Psoas muscle (tissue), 8 donors: Measurements from ENCODE around the gene NRM. TPM values are rescaled to one million over a fixed set of nuclear protein-coding genes. Genes with fewer than 3 reads are reported as not detected.

Experiments used
- ATAC-seq, 4 donors: fragments of 200-7000 bp; cut with Tn5 transposase; one replicate each; pipeline ENCODE4 v1.9.1; 2020; ENCODE audit warnings: moderate library complexity in 3 of 4, mild to moderate bottlenecking in 2 of 4
- DNase-seq, 2 donors: peaks; one replicate each; pipeline ENCODE4 v3.0.0-alpha.2; 2020
- H3K27ac ChIP-seq: fragments of 200-600 bp; one replicate; pipeline ENCODE4 v1.8.0; 2022
- H3K27me3 ChIP-seq, 3 donors: fragments of 200-600 bp in 1 of 3; one replicate each; pipeline versions ENCODE4 v1.6.1 to v1.8.0; 2013 to 2022; ENCODE audit warnings: low read length in 2 of 3, mild to moderate bottlenecking in 2 of 3, moderate library complexity in 1 of 3; ENCODE audit not compliant: insufficient read depth in 3 of 3
- H3K36me3 ChIP-seq, 2 donors: fragments of 200-600 bp in 1 of 2; one replicate each; pipeline versions ENCODE4 v1.6.1 to v1.8.0; 2013 to 2022; ENCODE audit warnings: low read depth in 1 of 2, mild to moderate bottlenecking in 1 of 2, moderate library complexity in 1 of 2; ENCODE audit not compliant: insufficient read depth in 1 of 2
- H3K4me1 ChIP-seq: fragments of 200-600 bp; one replicate; pipeline ENCODE4 v1.8.0; 2022
- H3K4me3 ChIP-seq: fragments of 200-600 bp; one replicate; pipeline ENCODE4 v1.8.0; 2022; ENCODE audit warnings: mild to moderate bottlenecking
- H3K9me3 ChIP-seq: fragments of 200-600 bp; one replicate; pipeline ENCODE4 v1.8.0; 2022
- WGBS, 3 donors: extraction: QIAGEN DNeasy Blood & Tissue Kit; methylation state at CpG; one replicate each; pipeline versions ENCODE4 v1.1.6 to v1.1.7; 2013; 5-methylcytosine and 5-hydroxymethylcytosine counted together
- intact Hi-C, 2 donors: fragments of 100-400 bp; cut with DNase I; formaldehyde crosslinking; loops; one replicate each; pipeline versions ENCODE4 v1.11.0 to v1.14.2; 2022
- polyA plus RNA-seq, 3 donors: library from polyadenylated mRNA; stranded (reverse); fragments of 200-250 nt; gene quantifications; one replicate each; pipeline ENCODE4 v1.2.3, GENCODE V29; 2013
- total RNA-seq, 4 donors: library from RNA; stranded (reverse); fragmentation: NEBNext Ultra II Directional in 2 of 4; extraction: Animal tissue kit (Norgen Biotek cat#: 25700) in 2 of 4; gene quantifications; one replicate each; pipeline versions ENCODE4 v1.2.1 to v1.2.4, GENCODE V29; 2021 to 2023
- TF ChIP-seq, protein P1 (sequence below): fragments of 200-600 bp; IDR thresholded peaks from one replicate; pipeline ENCODE4 v1.8.0; 2022; ENCODE audit warnings: antibody characterized with exemption
- donor health status: healthy with polysubstance abuse.
- donor health status: DM: no; HTN: no; CAD: no; lungs with moderate emphysema.
- donor health status: Bipolar disorder and iron deficiency.
- donor health status: healthy.
- donor health status: DM: yes; HTN: yes; CAD: no.
- donor health status: DM: no; HTN: no; CAD: no.
- donor health status: DM: no; HTN: no; CAD: no.
- donor health status: DM: yes; HTN: yes; CAD: no.

Gene NRM
- total and polyA plus RNA-seq, 7 donors: 1.8 to 4.1 (median 2.4) TPM

DNA sequence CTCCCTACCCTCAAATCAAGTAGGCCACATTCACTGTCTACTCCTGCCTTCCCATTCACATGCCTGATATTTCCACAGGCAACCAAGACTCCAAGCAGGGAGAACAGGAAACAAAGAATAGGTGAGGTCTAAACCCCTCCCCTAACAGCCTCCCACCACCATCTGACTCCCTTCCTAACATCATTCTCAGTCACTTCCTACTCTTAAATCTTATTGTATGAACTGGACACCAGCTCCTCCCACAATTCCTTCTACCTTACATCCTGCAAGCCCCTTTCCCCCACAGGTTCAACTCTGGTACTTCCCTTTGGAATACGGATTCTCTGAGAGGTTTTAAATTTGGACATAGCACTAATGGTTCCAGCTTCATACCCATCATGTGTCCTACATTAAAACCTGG lies 44.8 kb downstream of the NRM start:
- TF ChIP-seq, protein P1, sequence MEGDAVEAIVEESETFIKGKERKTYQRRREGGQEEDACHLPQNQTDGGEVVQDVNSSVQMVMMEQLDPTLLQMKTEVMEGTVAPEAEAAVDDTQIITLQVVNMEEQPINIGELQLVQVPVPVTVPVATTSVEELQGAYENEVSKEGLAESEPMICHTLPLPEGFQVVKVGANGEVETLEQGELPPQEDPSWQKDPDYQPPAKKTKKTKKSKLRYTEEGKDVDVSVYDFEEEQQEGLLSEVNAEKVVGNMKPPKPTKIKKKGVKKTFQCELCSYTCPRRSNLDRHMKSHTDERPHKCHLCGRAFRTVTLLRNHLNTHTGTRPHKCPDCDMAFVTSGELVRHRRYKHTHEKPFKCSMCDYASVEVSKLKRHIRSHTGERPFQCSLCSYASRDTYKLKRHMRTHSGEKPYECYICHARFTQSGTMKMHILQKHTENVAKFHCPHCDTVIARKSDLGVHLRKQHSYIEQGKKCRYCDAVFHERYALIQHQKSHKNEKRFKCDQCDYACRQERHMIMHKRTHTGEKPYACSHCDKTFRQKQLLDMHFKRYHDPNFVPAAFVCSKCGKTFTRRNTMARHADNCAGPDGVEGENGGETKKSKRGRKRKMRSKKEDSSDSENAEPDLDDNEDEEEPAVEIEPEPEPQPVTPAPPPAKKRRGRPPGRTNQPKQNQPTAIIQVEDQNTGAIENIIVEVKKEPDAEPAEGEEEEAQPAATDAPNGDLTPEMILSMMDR: no peak
- no peak for DNase-seq
- peaks cover 13% of the 10 kb centered on the region for H3K4me1 ChIP-seq
- H3K27ac ChIP-seq: no peak overlapping the region
- no peak for ATAC-seq
- H3K4me3 ChIP-seq: no peak overlapping the region
- peaks cover 4 to 59% of the 10 kb centered on the region in 2 donors for H3K36me3 ChIP-seq
- H3K9me3 ChIP-seq: no peaks in the 10 kb centered on the region
- WGBS, 3 donors: 68 to 74% (median 72%) methylated on average over 1 of the region's 1 CpG
- H3K27me3 ChIP-seq: no peaks in the 10 kb centered on the region
- intact Hi-C loops: no loop called here

DNA sequence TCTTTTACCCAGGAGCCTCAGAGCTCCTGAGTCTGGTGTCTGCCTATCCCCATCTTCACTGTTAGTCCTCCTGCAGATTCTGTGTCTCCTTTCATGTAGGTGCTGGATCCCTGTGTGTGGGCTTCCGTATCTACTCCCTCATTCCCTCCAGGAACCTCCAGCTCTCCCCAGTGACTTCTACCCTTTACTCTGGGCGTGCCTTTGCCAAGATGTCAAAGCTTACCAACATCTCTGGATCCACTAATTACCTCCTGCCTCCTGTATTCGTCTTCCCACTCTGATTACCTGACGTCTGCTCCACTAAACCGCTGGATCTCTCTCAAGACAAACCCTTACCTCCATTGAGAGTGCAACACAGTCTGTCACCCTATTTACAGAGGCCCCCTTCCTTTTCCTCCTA lies 46.0 kb downstream of the NRM start:
- Histone ChIP-seq H3K9me3 (no peaks in the 10 kb centered on the region), H3K36me3 (peaks cover 1 to 59% of the 10 kb centered on the region in 2 donors), H3K27ac (no peak overlapping the region), H3K27me3 (no peaks in the 10 kb centered on the region), H3K4me1 (peaks cover 13% of the 10 kb centered on the region), H3K4me3 (no peak overlapping the region)
- DNase-seq (no peak), ATAC-seq (no peak)
- TF ChIP-seq, protein P1: no peak
- intact Hi-C loops: no loop called here
- WGBS, 3 donors: 79 to 88% (median 80%) methylated on average over 5 of the region's 5 CpGs

DNA sequence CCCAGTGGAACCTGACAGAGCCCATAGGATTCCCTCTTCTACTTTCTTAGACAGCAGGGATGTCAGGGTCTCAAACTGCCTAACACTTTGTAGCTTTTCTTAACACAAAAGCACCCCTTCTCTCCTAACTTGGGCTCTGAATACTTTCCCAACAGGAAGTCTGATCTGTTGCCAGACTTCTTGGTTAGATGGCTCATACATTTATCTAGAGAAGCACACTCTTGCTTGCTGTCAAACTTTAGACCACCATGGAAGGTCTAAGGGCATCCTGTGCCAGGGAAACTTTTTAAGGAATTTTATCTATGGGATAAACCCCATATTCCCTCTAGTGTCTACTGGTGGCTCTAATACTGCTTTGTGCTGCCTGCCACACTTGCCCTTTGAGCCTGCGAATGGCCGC lies 47.1 kb downstream of the NRM start:
- Histone ChIP-seq H3K27ac (no peak overlapping the region), H3K36me3 (peaks cover 0 to 51% of the 10 kb centered on the region in 2 donors), H3K27me3 (no peaks in the 10 kb centered on the region), H3K9me3 (no peaks in the 10 kb centered on the region), H3K4me1 (peaks cover 13% of the 10 kb centered on the region), H3K4me3 (no peak overlapping the region)
- intact Hi-C loops: no loop called here
- ATAC-seq: no peak
- no peak for DNase-seq
- TF ChIP-seq, protein P1: no peak
- WGBS, 3 donors: 94 to 100% (median 96%) methylated on average over 2 of the region's 2 CpGs

DNA sequence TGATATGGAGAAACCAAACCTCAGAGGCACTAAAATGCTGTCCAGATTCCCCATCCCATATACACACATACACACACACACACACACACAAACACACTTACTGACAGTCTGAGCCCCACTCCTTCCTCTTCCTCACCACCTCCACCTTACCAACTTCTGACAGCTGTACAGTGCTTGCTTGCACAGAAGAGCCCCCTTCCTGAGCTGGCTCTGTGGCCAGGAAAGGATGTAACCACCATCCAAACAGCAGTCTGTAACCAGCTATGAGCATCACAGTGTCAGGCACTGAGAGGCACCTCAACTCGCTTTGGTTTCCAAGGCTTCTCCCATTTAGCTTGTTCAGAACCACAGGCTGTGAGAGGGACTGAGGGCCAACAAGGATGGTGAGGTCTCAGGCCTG lies 49.7 kb downstream of the NRM start:
- DNase-seq: no peak
- H3K36me3 ChIP-seq: peaks cover 0 to 61% of the 10 kb centered on the region in 2 donors
- no peaks in the 10 kb centered on the region for H3K9me3 ChIP-seq
- no peak overlapping the region for H3K4me3 ChIP-seq
- H3K27me3 ChIP-seq: no peaks in the 10 kb centered on the region
- no peak for ATAC-seq
- intact Hi-C loops: no loop called here
- WGBS, 3 donors: 84 to 96% (median 86%) methylated on average over 1 of the region's 1 CpG
- TF ChIP-seq, protein P1: no peak
- H3K27ac ChIP-seq: no peak overlapping the region
- peaks cover 3% of the 10 kb centered on the region for H3K4me1 ChIP-seq

DNA sequence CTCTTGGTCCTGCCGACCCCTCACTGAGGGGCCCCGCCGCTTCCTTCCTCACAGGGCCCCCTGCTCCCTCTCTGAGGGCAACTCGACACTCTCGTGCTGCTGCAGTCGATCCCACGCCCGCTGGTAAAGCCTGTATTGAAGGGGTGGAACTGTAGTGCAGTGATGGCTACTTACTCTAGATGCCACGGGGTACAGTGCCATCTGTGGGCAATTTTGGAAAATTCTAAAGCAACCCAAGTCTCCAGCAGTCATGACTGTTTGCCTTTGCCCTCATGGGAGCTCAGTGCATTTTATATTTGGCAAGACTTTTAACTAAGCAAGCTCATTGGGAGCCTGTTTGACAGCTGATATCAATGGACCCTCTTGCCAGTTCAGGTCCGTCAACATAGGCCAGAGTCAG lies 50.3 kb downstream of the NRM start:
- DNase-seq (no peak), ATAC-seq (no peak)
- Histone ChIP-seq H3K9me3 (no peaks in the 10 kb centered on the region), H3K27ac (no peak overlapping the region), H3K4me3 (no peak overlapping the region), H3K27me3 (no peaks in the 10 kb centered on the region), H3K36me3 (peaks cover 0 to 56% of the 10 kb centered on the region in 2 donors), H3K4me1 (no peaks in the 10 kb centered on the region)
- TF ChIP-seq, protein P1: no peak
- intact Hi-C loops: no loop called here
- 79 to 86% (median 83%) methylated on average over 10 of the region's 10 CpGs for WGBS, 3 donors
